Measurements from ENCODE around the gene NFATC2IP.
"Not testable (repeated sequence)": the region's sequence is repeated elsewhere in the genome, so short reads cannot be mapped to it uniquely, and the experiment has no call there.

The NFATC2IP gene

GRCh38 chr16:28998837-28999236, 48.1 kb downstream of the NFATC2IP start:
- no peak for DNase-seq (ENCODE audit: low read depth)

DNA sequence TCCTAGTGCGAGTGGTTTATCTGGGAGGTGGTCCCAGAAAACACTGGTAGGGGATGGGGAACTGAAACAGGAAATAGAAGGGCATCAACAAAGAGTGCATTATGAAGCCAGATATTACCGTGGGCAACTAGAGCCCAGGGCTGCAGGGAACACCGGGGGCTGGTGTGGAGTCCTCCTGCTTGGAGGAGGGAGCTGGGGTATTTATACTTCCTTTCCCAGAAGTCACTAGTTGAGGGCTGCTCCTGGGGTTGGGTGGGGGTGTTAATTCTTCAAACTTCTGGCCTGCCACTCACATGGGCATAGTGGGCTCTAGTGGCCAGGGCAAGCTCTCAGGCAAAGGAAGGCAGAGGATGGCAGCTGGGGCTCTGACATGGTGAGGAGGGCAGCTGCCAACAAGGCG, 48.8 kb downstream of the NFATC2IP start:
- no peak for DNase-seq (ENCODE audit: low read depth)

GRCh38 chr16:29000019-29000418, 49.3 kb downstream of the NFATC2IP start:
- DNase-seq (ENCODE audit: low read depth), result no peak

DNA sequence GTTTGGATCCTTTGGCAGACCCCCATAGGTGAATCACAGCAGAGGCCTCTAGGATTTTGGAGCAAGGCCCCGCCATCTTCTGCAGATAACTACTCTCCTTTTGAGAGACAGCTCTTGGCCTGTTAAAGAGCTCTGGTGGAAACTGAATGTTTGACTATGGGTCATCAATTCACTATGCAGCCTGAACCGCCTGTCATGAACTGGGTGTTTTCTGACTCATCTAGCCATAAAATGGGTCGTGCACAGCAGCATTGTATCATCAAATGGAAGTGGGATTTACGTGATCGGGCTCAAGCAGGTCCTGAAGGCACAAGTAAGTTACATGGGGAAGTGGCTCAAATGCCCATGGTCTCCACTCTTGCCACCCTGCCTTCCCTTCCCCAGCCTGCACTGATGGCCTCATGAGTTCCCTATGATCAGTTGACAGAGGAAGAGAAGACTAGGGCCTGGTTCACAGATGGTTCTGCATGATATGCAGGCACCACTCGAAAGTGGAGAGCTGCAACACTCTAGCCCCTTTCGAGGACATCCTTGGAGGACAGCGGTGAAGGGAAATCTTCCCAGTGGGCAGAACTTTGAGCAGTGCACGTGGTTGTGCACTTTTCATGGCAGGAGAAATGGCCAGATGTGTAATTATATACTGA, 53.9 kb downstream of the NFATC2IP start:
- not testable (repeated sequence) for DNase-seq (ENCODE audit: low read depth)

GRCh38 chr16:29007730-29008593, 57.2 kb downstream of the NFATC2IP start:
- DNase-seq (ENCODE audit: low read depth), result peak; percentile 66

GRCh38 chr16:29009050-29009837, 58.5 kb downstream of the NFATC2IP start:
- no peak for DNase-seq (ENCODE audit: low read depth)

DNA sequence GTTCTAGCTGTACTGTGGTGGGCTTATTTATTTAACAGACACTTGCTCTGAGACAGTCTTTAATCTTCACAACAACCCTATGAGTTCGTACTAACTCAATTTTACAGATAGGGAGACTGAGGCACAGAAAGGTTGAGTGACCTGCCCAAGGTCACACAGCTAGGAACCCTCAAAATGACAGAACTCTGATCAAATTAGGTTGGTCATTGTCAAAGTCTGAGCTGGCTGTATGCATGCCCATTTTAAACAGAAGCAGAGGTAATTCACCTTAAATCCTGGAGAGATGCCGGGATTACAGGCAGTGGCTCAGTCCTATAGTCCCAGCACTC, 59.1 kb downstream of the NFATC2IP start:
- DNase-seq (ENCODE audit: low read depth), result no peak

GRCh38 chr16:29011112-29011511, 60.4 kb downstream of the NFATC2IP start:
- DNase-seq (ENCODE audit: low read depth), result no peak

DNA sequence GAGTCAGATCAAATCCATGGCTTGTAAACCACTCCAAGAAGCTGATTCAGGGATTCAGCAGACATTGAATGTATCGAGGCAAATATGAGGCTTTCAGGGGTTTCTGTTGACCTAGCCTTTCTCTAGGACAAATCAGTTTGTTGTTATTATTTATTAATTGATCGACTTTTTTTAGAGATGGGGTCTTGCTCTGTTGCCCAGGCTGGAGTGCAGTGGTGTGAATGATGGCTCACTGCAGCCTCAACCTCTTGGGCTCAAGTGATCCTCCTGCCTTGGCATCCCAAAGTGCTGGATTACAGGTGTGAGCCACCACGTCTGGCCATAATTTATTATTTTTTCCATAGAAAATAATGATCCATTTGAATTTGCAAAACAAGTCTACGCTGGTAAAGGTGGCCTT, 61.1 kb downstream of the NFATC2IP start:
- DNase-seq (ENCODE audit: low read depth), result no peak

DNA sequence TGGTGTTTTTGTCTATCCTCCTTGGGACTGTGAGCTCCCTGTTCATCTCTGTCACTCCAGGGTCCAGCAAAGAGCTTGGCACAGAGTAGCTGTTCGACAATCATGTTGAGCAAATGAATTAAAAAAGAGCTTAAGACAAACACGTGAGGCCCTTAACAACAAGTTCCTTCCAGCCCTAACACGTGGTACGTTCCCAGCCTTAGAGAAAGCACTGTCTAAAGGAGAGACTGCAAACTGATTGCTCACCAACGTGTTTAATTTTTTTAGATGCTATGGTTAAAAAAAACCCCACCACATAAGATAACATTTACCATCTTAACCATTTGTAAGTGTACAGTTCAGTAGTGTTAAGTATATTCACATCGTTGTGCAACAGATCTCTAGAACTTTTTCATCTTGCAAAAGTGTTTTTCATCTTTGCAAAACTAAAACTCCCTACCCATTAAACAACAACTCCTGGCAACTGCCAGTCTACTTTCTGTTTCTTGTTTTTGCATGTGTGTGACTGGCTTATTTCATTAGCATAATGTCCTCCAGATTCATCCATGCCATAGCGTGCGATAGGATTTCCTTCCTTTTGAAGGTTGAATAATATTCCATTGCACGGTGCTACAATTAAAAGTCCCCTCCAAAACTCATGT, 62.3 kb downstream of the NFATC2IP start:
- DNase-seq (ENCODE audit: low read depth), result no peak

DNA sequence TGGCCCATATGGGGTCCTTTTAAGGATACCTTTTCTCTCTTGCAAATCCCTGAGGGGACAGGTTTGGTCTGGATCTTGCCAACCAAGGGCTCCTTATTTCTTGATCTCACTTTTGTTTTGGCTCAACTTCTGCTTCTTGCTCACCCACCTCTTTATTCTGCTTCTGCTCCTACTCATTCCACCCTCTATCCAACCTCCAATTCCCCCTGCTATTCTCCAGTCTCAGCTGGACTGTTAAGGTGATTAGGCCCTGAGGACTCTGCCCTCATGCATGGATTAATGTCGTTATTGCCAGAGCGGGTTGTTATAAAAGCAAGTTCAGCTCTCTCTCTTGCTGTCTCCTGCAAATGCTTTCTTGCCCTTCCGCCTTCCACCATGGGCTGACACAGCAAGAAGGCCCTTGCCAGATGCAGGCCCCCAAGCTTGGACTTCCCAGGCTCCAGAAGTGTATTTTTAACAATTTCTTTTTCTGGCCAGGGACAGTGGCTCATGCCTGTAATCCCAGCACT, 63.9 kb downstream of the NFATC2IP start:
- no peak for DNase-seq (ENCODE audit: low read depth)
